Testis (tissue), 2 donors: ENCODE measurements around the gene EXO1.

Source experiments
- POLR2A ChIP-seq: fragments of 450-650 bp; IDR thresholded peaks from one replicate; pipeline ENCODE4 v1.6.1; 2017; ENCODE audit warnings: antibody characterized with exemption, mild to moderate bottlenecking, moderate library complexity
- TF ChIP-seq, protein P1 (sequence below), 3 experiments: fragments of 450-650 bp in 2 of 3; fragments of 200-600 bp in 1 of 3; sonication (generic) in 1 of 3; IDR thresholded peaks; one replicate each; pipeline ENCODE4 v1.5.1; 2016 to 2019; ENCODE audit warnings: antibody characterized with exemption in 3 of 3, mild to moderate bottlenecking in 2 of 3, moderate library complexity in 1 of 3

DNA sequence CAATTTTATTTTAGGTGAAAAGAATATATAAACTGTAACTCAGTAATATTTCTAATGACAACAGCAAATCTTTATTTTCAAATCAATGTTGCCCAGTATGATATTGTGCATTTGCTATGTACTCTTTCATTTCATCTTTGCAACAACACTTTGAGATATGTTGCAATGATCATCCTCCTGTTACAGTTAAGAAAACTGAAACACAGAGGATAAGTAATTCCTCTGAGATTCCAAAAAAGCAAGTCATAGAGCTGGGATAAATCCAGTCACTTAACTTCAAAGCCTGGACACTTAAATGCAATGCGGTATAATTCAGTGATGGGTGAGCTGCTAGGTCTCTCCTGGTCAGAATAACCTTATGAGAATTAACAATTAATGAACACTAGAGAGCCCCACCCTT lies 48.6 kb upstream of the EXO1 start:
- TF ChIP-seq POLR2A = no peak
- TF ChIP-seq, protein P1, sequence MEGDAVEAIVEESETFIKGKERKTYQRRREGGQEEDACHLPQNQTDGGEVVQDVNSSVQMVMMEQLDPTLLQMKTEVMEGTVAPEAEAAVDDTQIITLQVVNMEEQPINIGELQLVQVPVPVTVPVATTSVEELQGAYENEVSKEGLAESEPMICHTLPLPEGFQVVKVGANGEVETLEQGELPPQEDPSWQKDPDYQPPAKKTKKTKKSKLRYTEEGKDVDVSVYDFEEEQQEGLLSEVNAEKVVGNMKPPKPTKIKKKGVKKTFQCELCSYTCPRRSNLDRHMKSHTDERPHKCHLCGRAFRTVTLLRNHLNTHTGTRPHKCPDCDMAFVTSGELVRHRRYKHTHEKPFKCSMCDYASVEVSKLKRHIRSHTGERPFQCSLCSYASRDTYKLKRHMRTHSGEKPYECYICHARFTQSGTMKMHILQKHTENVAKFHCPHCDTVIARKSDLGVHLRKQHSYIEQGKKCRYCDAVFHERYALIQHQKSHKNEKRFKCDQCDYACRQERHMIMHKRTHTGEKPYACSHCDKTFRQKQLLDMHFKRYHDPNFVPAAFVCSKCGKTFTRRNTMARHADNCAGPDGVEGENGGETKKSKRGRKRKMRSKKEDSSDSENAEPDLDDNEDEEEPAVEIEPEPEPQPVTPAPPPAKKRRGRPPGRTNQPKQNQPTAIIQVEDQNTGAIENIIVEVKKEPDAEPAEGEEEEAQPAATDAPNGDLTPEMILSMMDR (IDR thresholded peaks at IDR 0.05) = no peak
